Panc1 (cell line): Measurements from ENCODE around the gene MNAT1.

ENCODE experiments used
- POLR2AphosphoS5 ChIP-seq: IDR thresholded peaks from 2 replicates; pipeline ENCODE4 v1.6.1; 2012; ENCODE audit warnings: mild to moderate bottlenecking, low read depth, low read length, moderate library complexity
- TF ChIP-seq, protein P1 (sequence below): fragments of 450-650 bp; IDR thresholded peaks from 2 replicates; pipeline ENCODE4 v1.5.1; 2017; ENCODE audit warnings: mild to moderate bottlenecking
- TF ChIP-seq, protein P2 (sequence below), 2 experiments: IDR thresholded peaks; 2 replicates each; pipeline ENCODE4 v1.6.1; 2011 to 2012; ENCODE audit warnings: low read depth in 2 of 2, control low read depth in 1 of 2, low read length in 1 of 2, mild to moderate bottlenecking in 1 of 2, moderate library complexity in 1 of 2; ENCODE audit not compliant: insufficient read depth in 1 of 2

DNA sequence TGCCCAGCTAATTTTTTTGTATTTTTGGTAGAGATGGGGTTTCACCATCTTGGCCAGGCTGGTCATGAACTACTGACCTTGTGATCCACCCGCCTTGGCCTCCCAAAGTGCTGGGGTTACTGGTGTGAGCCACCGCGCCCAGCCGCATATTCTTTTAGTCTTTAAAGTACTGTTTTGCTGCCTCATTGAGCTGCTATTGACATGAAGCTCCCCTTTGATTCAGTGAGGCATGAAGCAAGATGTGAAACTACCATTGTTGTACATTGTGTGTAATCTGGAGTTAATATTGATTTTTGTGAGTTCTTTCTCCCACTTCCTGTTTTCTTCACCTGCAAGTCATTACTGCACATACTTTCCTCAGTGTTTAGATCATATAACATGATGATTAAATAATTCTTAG, 80.8 kb downstream of the MNAT1 start:
- no peak for TF ChIP-seq POLR2AphosphoS5
- TF ChIP-seq, protein P1, sequence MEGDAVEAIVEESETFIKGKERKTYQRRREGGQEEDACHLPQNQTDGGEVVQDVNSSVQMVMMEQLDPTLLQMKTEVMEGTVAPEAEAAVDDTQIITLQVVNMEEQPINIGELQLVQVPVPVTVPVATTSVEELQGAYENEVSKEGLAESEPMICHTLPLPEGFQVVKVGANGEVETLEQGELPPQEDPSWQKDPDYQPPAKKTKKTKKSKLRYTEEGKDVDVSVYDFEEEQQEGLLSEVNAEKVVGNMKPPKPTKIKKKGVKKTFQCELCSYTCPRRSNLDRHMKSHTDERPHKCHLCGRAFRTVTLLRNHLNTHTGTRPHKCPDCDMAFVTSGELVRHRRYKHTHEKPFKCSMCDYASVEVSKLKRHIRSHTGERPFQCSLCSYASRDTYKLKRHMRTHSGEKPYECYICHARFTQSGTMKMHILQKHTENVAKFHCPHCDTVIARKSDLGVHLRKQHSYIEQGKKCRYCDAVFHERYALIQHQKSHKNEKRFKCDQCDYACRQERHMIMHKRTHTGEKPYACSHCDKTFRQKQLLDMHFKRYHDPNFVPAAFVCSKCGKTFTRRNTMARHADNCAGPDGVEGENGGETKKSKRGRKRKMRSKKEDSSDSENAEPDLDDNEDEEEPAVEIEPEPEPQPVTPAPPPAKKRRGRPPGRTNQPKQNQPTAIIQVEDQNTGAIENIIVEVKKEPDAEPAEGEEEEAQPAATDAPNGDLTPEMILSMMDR: no peak
- TF ChIP-seq, protein P2, sequence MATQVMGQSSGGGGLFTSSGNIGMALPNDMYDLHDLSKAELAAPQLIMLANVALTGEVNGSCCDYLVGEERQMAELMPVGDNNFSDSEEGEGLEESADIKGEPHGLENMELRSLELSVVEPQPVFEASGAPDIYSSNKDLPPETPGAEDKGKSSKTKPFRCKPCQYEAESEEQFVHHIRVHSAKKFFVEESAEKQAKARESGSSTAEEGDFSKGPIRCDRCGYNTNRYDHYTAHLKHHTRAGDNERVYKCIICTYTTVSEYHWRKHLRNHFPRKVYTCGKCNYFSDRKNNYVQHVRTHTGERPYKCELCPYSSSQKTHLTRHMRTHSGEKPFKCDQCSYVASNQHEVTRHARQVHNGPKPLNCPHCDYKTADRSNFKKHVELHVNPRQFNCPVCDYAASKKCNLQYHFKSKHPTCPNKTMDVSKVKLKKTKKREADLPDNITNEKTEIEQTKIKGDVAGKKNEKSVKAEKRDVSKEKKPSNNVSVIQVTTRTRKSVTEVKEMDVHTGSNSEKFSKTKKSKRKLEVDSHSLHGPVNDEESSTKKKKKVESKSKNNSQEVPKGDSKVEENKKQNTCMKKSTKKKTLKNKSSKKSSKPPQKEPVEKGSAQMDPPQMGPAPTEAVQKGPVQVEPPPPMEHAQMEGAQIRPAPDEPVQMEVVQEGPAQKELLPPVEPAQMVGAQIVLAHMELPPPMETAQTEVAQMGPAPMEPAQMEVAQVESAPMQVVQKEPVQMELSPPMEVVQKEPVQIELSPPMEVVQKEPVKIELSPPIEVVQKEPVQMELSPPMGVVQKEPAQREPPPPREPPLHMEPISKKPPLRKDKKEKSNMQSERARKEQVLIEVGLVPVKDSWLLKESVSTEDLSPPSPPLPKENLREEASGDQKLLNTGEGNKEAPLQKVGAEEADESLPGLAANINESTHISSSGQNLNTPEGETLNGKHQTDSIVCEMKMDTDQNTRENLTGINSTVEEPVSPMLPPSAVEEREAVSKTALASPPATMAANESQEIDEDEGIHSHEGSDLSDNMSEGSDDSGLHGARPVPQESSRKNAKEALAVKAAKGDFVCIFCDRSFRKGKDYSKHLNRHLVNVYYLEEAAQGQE (IDR thresholded peaks at IDR 0.05; ENCODE audit: insufficient read depth in 1 of 2, low read depth in 2 of 2, low read length in 1 of 2): no peak
